Left renal cortex interstitium (tissue), 4 donors: ENCODE measurements around the gene TMEM252. TPM values are rescaled to one million over a fixed set of nuclear protein-coding genes. Genes with fewer than 3 reads are reported as not detected.
A peak's percentile ranks its signal among the peaks of the same experiment; 100 is the strongest.

Experiments
- DNase-seq, 4 donors: peaks; one replicate each; pipeline ENCODE4 v3.0.0-alpha.2; 2013; ENCODE audit warnings: low read depth in 4 of 4, low spot score in 2 of 4, missing footprints in 1 of 4
- polyA plus RNA-seq, 4 donors: library from polyadenylated mRNA; unstranded; fragments of 120-200 nt; gene quantifications; one replicate each; pipeline ENCODE4 v1.2.1, GENCODE V29; 2013; ENCODE audit not compliant: insufficient read length in 4 of 4

TMEM252 gene
- polyA plus RNA-seq, 4 donors: 6.1 to 10.1 (median 7.9) TPM

- DNase-seq: no peak
Observed at GRCh38 chr9:68545033-68545705, 4.5 kb upstream of the TMEM252 start.

- DNase-seq: no peak
Observed at GRCh38 chr9:68541568-68541967, 885 bp upstream of the TMEM252 start.

- DNase-seq: no peak
Observed at GRCh38 chr9:68538200-68538599, 2.5 kb downstream of the TMEM252 start.

GRCh38 chr9:68537616-68537880, 3.1 kb downstream of the TMEM252 start:
- DNase-seq: no peak

GRCh38 chr9:68536876-68537615, 3.6 kb downstream of the TMEM252 start:
- no peak for DNase-seq

- no peak for DNase-seq
Observed at GRCh38 chr9:68533678-68534077, 7.0 kb downstream of the TMEM252 start.

- no peak for DNase-seq
Observed at GRCh38 chr9:68532131-68532530, 8.6 kb downstream of the TMEM252 start.

- peak in 2 of 4 donors; percentile 62 to 73 for DNase-seq
Observed at GRCh38 chr9:68530618-68531017, 10.1 kb downstream of the TMEM252 start.

GRCh38 chr9:68523367-68523936, 17.2 kb downstream of the TMEM252 start:
- no peak for DNase-seq

- no peak for DNase-seq
Observed at GRCh38 chr9:68522954-68523353, 17.7 kb downstream of the TMEM252 start.

GRCh38 chr9:68522131-68522530, 18.6 kb downstream of the TMEM252 start:
- no peak for DNase-seq

GRCh38 chr9:68515326-68516017, 25.2 kb downstream of the TMEM252 start:
- no peak for DNase-seq

GRCh38 chr9:68513981-68514380, 26.7 kb downstream of the TMEM252 start:
- no peak for DNase-seq

GRCh38 chr9:68513385-68513784, 27.3 kb downstream of the TMEM252 start:
- no peak for DNase-seq

GRCh38 chr9:68509689-68510088, 31.0 kb downstream of the TMEM252 start:
- no peak for DNase-seq

GRCh38 chr9:68508547-68508946, 32.1 kb downstream of the TMEM252 start:
- DNase-seq: no peak

GRCh38 chr9:68507806-68508145, 32.9 kb downstream of the TMEM252 start:
- no peak for DNase-seq

- DNase-seq: peak in 3 of 4 donors; percentile 26 to 46 (median 30)
Observed at GRCh38 chr9:68507130-68507805, 33.4 kb downstream of the TMEM252 start.

- no peak for DNase-seq
Observed at GRCh38 chr9:68506551-68506950, 34.1 kb downstream of the TMEM252 start.

GRCh38 chr9:68505681-68506409, 34.8 kb downstream of the TMEM252 start:
- no peak for DNase-seq
